H9 (cell line): ENCODE results near the gene JADE2. TPM values are rescaled to one million over a fixed set of nuclear protein-coding genes. Genes with fewer than 3 reads are reported as not detected.

ENCODE experiments used
- DNase-seq: peaks from one replicate; pipeline ENCODE4 v3.0.0-alpha.2; 2017
- H2AFZ ChIP-seq: one replicate; pipeline ENCODE4 v1.6.1; 2013; ENCODE audit warnings: mild to moderate bottlenecking, low read length, control low read depth, moderate library complexity
- H2AK5ac ChIP-seq: 2 replicates; pipeline ENCODE4 v1.6.1; 2013; ENCODE audit warnings: low read length, control low read depth, mixed read lengths; ENCODE audit not compliant: insufficient read length
- H2BK120ac ChIP-seq: one replicate; pipeline ENCODE4 v1.6.1; 2013; ENCODE audit warnings: low read depth, mild to moderate bottlenecking, low read length, control low read depth, inconsistent platforms; ENCODE audit not compliant: poor library complexity, severe bottlenecking
- H2BK12ac ChIP-seq: 2 replicates; pipeline ENCODE4 v1.6.1; 2013; ENCODE audit warnings: low read length, control low read depth, mixed read lengths, low read depth; ENCODE audit not compliant: insufficient read length
- H2BK15ac ChIP-seq: 2 replicates; pipeline ENCODE4 v1.6.1; 2013; ENCODE audit warnings: low read depth, low read length, control low read depth
- H2BK20ac ChIP-seq: one replicate; pipeline ENCODE4 v1.6.1; 2013; ENCODE audit warnings: low read depth, mild to moderate bottlenecking, low read length, control low read depth, inconsistent platforms; ENCODE audit not compliant: poor library complexity, severe bottlenecking
- H2BK5ac ChIP-seq: 2 replicates; pipeline ENCODE4 v1.6.1; 2013; ENCODE audit warnings: low read length, control low read depth, mixed read lengths; ENCODE audit not compliant: insufficient read length
- H3K14ac ChIP-seq: 2 replicates; pipeline ENCODE4 v1.6.1; 2013; ENCODE audit warnings: low read length, control low read depth; ENCODE audit not compliant: insufficient read depth
- H3K18ac ChIP-seq: 2 replicates; pipeline ENCODE4 v1.6.1; 2013; ENCODE audit warnings: low read depth, mild to moderate bottlenecking, mixed read lengths, low read length, control low read depth; ENCODE audit not compliant: insufficient read length
- H3K23ac ChIP-seq: 2 replicates; pipeline ENCODE4 v1.6.1; 2013; ENCODE audit warnings: low read length, control low read depth, mixed read lengths, low read depth; ENCODE audit not compliant: insufficient read length
- H3K23me2 ChIP-seq: 2 replicates; pipeline ENCODE4 v1.6.1; 2013; ENCODE audit warnings: low read depth, mild to moderate bottlenecking, mixed read lengths, low read length, control low read depth; ENCODE audit not compliant: insufficient read length, poor library complexity, severe bottlenecking
- H3K27ac ChIP-seq: 2 replicates; pipeline ENCODE4 v1.5.1; 2013; ENCODE audit warnings: low read length, control low read depth, mixed read lengths, low read depth; ENCODE audit not compliant: insufficient read length
- H3K27me3 ChIP-seq: 2 replicates; pipeline ENCODE4 v1.6.1; 2013; ENCODE audit warnings: low read length, control low read depth, inconsistent platforms; ENCODE audit not compliant: insufficient read depth
- H3K4ac ChIP-seq: 2 replicates; pipeline ENCODE4 v1.6.1; 2013; ENCODE audit warnings: low read depth, mild to moderate bottlenecking, control low read depth, inconsistent platforms, low read length, moderate library complexity
- H3K4me1 ChIP-seq: 2 replicates; pipeline ENCODE4 v1.6.1; 2013; ENCODE audit warnings: low read length, control low read depth, inconsistent platforms; ENCODE audit not compliant: insufficient read depth
- H3K4me2 ChIP-seq: 2 replicates; pipeline ENCODE4 v1.6.1; 2013; ENCODE audit warnings: low read length, control low read depth, mixed read lengths; ENCODE audit not compliant: insufficient read length, insufficient read depth
- H3K56ac ChIP-seq: 2 replicates; pipeline ENCODE4 v1.6.1; 2013; ENCODE audit warnings: low read depth, mild to moderate bottlenecking, mixed read lengths, low read length, control low read depth; ENCODE audit not compliant: insufficient read length
- H3K79me1 ChIP-seq: 2 replicates; pipeline ENCODE4 v1.6.1; 2013; ENCODE audit warnings: low read depth, mild to moderate bottlenecking, moderate library complexity, low read length, control low read depth, inconsistent platforms; ENCODE audit not compliant: insufficient read depth, poor library complexity, severe bottlenecking
- H3K79me2 ChIP-seq: 2 replicates; pipeline ENCODE4 v1.6.1; 2013; ENCODE audit warnings: low read length, control low read depth, inconsistent platforms; ENCODE audit not compliant: insufficient read depth
- H3K9ac ChIP-seq: 2 replicates; pipeline ENCODE4 v1.6.1; 2013; ENCODE audit warnings: low read length, control low read depth, mixed read lengths; ENCODE audit not compliant: insufficient read length; ENCODE audit errors: extremely low read depth
- H3K9me3 ChIP-seq: one replicate; pipeline ENCODE4 v1.6.1; 2013; ENCODE audit warnings: low read depth, low read length, inconsistent platforms; ENCODE audit not compliant: control insufficient read depth
- H3T11ph ChIP-seq: one replicate; pipeline ENCODE4 v1.6.1; 2013; ENCODE audit warnings: mild to moderate bottlenecking, low read length, control low read depth, inconsistent platforms
- H4K20me1 ChIP-seq: one replicate; pipeline ENCODE4 v1.6.1; 2013; ENCODE audit not compliant: control insufficient read depth, insufficient read length, insufficient read depth
- H4K5ac ChIP-seq: 2 replicates; pipeline ENCODE4 v1.6.1; 2013; ENCODE audit warnings: low read depth, mild to moderate bottlenecking, mixed read lengths, low read length, control low read depth; ENCODE audit not compliant: insufficient read length
- H4K8ac ChIP-seq: replicated peaks from 2 replicates; pipeline ENCODE4 v1.6.1; 2013; ENCODE audit warnings: low read length, control low read depth, mixed read lengths, low read depth; ENCODE audit not compliant: insufficient read length
- H4K91ac ChIP-seq: 2 replicates; pipeline ENCODE4 v1.6.1; 2013; ENCODE audit warnings: low read depth, mild to moderate bottlenecking, moderate library complexity, mixed read lengths, low read length, control low read depth; ENCODE audit not compliant: insufficient read length
- H3K27ac Mint-ChIP-seq, 3 experiments: 2 replicates in 2 of 3; 3 replicates in 1 of 3; pipeline ENCODE4 v1.8.0; 2020 to 2021; ENCODE audit warnings: mixed read lengths in 3 of 3, mild to moderate bottlenecking in 1 of 3, moderate library complexity in 1 of 3
- H3K27me3 Mint-ChIP-seq: 2 replicates; pipeline ENCODE4 v1.8.0; 2021; ENCODE audit warnings: low read depth, mild to moderate bottlenecking, moderate library complexity, mixed read lengths
- H3K36me3 Mint-ChIP-seq, 3 experiments: 2 replicates in 2 of 3; 3 replicates in 1 of 3; pipeline ENCODE4 v1.8.0; 2020 to 2021; ENCODE audit warnings: low read depth in 3 of 3, mixed read lengths in 3 of 3; ENCODE audit not compliant: insufficient read depth in 1 of 3
- H3K4me1 Mint-ChIP-seq, 2 experiments: 2 replicates each; pipeline ENCODE4 v1.8.0; 2020; ENCODE audit warnings: mixed read lengths in 2 of 2
- H3K4me3 Mint-ChIP-seq, 2 experiments: 2 replicates in 1 of 2; 3 replicates in 1 of 2; pipeline ENCODE4 v1.8.0; 2020 to 2021; ENCODE audit warnings: mild to moderate bottlenecking in 2 of 2, mixed read lengths in 2 of 2, moderate library complexity in 1 of 2
- H3K9me3 Mint-ChIP-seq, 2 experiments: 2 replicates in 1 of 2; 3 replicates in 1 of 2; pipeline ENCODE4 v1.8.0; 2020; ENCODE audit warnings: mild to moderate bottlenecking in 2 of 2, mixed read lengths in 2 of 2, moderate library complexity in 1 of 2
- CTCF ChIP-seq: fragments of 200-600 bp; sonication (generic); conservative IDR thresholded peaks from 3 replicates; pipeline ENCODE4 v1.8.0; 2021; ENCODE audit warnings: antibody characterized with exemption, mild to moderate bottlenecking
- WGBS: extraction: QIAGEN DNeasy Blood & Tissue Kit; methylation state at CpG from one replicate; pipeline ENCODE4 v1.1.7; 2013; ENCODE audit warnings: missing lambda C conversion rate, low lambda C conversion rate, mixed read lengths; ENCODE audit not compliant: insufficient read length; ENCODE audit errors: extremely low coverage; 5-methylcytosine and 5-hydroxymethylcytosine counted together
- total RNA-seq: library from RNA; stranded (reverse); gene quantifications from 2 replicates; pipeline ENCODE4 v1.2.1, GENCODE V29; 2021

JADE2 gene
- total RNA-seq, 1 experiment from 2014 or later = 99.7 TPM

GRCh38 chr5:134534726-134535110 lies 9.2 kb downstream of the JADE2 start:
- H2AFZ ChIP-seq = no peak overlapping the region
- H3K56ac ChIP-seq = no peak overlapping the region
- H2BK5ac ChIP-seq = no peak overlapping the region
- H3T11ph ChIP-seq = no peak overlapping the region
- no peak overlapping the region for H2BK20ac ChIP-seq
- H3K23me2 ChIP-seq = no peaks in the 10 kb centered on the region
- no peak overlapping the region for H3K4me2 ChIP-seq
- H3K79me2 ChIP-seq = peaks cover 39% of the 10 kb centered on the region; the same call in 1 of the 2 replicates
- no peaks in the 10 kb centered on the region for H4K20me1 ChIP-seq
- no peak overlapping the region for H4K5ac ChIP-seq
- TF ChIP-seq CTCF = no peak
- H3K27ac ChIP-seq = no peak overlapping the region
- no peaks in the 10 kb centered on the region for H3K9me3 ChIP-seq
- no peak overlapping the region for H2AK5ac ChIP-seq
- no peak overlapping the region for H2BK15ac ChIP-seq
- H3K79me1 ChIP-seq = peaks cover 2% of the 10 kb centered on the region
- no peaks in the 10 kb centered on the region for H3K27me3 Mint-ChIP-seq
- no peaks in the 10 kb centered on the region for H3K9me3 Mint-ChIP-seq
- H3K36me3 Mint-ChIP-seq = peaks cover 11 to 41% (median 28%) of the 10 kb centered on the region in 3 experiments
- peaks cover 75 to 76% of the 10 kb centered on the region in 2 experiments for H3K4me1 Mint-ChIP-seq
- peak overlapping the region in 1 of 2 experiments; percentile 3; a peak in 1 of 5 replicates for H3K4me3 Mint-ChIP-seq
- no peak overlapping the region for H2BK120ac ChIP-seq
- H4K8ac ChIP-seq = no peak overlapping the region
- H2BK12ac ChIP-seq = no peak overlapping the region
- H3K23ac ChIP-seq = no peak overlapping the region
- no peak overlapping the region for H3K18ac ChIP-seq
- no peaks in the 10 kb centered on the region for H3K27me3 ChIP-seq
- H3K27ac Mint-ChIP-seq = peak overlapping the region; percentile 9 to 74 (median 55); a peak in 6 of 7 replicates
- no peak overlapping the region for H4K91ac ChIP-seq
- H3K14ac ChIP-seq = no peak overlapping the region
- no peak overlapping the region for H3K9ac ChIP-seq
- DNase-seq = no peak
- WGBS = no CpG with 5 or more reads among the region's 5 CpGs
- H3K4ac ChIP-seq = no peak overlapping the region
- H3K4me1 ChIP-seq = peaks cover 4% of the 10 kb centered on the region; the same call in 1 of the 2 replicates
